Globus pallidus (tissue), 1 donor: Measurements from ENCODE around the gene CDH19.

ENCODE experiments used
- DNase-seq: peaks from one replicate; pipeline ENCODE4 v3.0.0-alpha.2; 2015; ENCODE audit warnings: low spot score

Gene CDH19

DNA sequence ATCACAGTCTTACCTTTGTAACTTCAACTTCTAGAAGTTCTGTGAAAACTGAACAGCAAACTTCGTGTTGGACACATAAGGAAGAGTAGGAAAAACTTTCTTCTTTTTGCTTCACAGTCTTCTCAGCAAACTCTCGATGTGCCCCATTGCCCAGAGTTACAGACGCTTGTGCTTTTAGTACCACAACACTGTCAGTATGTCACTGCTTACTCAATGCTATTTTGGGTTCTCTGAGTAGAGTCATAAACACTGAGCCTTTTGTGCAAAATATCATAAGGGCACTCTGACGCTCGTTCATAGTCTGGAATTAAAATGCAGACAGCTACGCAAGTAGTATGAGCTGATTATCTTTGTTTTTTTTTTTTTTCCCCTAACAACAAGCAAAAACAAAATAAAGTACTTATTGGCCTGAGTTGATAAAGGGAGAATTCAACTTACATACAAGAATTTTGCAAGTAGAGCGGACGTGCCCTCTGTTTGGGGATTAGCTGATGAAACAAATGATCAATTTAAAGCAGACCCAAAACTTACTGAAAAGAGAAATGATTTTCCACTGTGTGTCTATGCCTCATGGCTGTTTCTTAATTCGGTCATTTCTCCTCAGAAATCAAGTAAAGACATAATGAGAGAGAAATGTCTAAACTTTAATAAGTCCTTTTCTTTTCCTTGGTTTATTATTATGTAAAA is at the start of gene CDH19:
Gene CDH19 (minus strand): TSS at position 150 of the 687 bp plus-strand sequence. CDS start 31,886 bp downstream, outside the sequence.
- peak; percentile 93 for DNase-seq

GRCh38 chr18:66647671-66648070 is 43.8 kb upstream of the CDH19 start:
- no peak for DNase-seq

GRCh38 chr18:66646609-66647008 is 42.7 kb upstream of the CDH19 start:
- DNase-seq, result no peak

DNA sequence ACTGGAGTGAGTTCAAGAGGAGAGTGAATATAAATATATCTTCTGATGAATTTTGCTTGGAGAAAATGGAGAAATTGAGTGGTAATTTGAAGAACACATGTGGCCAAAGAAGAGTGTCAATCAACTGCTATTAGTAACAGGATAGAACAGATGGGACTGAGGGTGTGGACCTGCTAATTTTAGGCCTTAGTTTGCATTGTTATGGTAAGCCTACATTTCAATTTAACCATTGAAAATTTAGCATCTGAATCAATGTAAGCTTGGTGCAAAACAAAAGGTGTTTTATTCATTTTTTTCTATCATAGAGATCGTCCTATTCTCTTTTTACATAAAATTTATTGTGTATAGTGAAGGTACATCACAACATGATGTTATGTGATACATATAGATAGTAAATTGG is 42.1 kb upstream of the CDH19 start:
- DNase-seq, result no peak

GRCh38 chr18:66641056-66641455 is 37.2 kb upstream of the CDH19 start:
- no peak for DNase-seq

DNA sequence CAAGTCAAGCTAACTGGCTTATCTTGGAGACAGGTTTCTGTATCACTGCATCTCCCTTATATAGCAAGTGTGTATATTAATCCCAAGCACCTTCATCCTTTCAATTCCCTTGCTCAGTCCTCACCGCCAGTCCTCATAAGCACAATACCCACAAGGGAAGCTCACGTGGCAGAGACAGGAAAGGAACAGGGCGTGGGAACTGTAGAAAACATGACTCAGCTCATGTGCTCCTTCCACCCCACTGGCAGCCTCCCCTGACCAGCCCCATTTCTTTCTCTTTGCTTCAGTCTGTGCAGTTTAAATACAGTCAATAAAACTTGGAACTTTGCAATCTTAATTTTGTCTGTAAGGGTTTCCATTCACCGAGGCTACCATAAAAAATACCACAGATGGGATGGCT is 36.5 kb upstream of the CDH19 start:
- DNase-seq, result no peak

GRCh38 chr18:66638856-66639629 is 35.2 kb upstream of the CDH19 start:
- DNase-seq, result no peak

GRCh38 chr18:66635342-66635741 is 31.5 kb upstream of the CDH19 start:
- no peak for DNase-seq

- DNase-seq, result no peak
Measured at GRCh38 chr18:66632756-66633155, 28.9 kb upstream of the CDH19 start.

- no peak for DNase-seq
Measured at GRCh38 chr18:66630831-66631230, 26.9 kb upstream of the CDH19 start.

DNA sequence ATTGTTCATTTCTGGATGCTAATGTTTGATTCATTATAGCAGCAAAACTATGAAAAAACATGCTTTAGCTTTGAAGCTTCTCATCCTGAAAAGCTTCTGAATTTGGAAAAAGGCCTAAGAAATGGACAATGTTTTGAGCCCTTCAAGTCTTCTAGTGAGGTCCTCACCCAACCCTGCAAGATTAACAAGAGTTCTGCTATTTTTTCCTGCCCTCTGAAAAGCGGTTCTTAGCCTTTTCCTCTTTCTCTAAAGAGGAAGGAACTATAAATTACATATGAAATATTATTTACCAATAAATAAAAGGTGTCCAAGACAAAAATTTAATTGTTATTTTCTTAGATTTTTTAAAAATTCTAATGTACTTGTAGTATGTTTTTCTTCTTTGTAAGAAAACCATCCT is 19.9 kb upstream of the CDH19 start:
- DNase-seq, result no peak

DNA sequence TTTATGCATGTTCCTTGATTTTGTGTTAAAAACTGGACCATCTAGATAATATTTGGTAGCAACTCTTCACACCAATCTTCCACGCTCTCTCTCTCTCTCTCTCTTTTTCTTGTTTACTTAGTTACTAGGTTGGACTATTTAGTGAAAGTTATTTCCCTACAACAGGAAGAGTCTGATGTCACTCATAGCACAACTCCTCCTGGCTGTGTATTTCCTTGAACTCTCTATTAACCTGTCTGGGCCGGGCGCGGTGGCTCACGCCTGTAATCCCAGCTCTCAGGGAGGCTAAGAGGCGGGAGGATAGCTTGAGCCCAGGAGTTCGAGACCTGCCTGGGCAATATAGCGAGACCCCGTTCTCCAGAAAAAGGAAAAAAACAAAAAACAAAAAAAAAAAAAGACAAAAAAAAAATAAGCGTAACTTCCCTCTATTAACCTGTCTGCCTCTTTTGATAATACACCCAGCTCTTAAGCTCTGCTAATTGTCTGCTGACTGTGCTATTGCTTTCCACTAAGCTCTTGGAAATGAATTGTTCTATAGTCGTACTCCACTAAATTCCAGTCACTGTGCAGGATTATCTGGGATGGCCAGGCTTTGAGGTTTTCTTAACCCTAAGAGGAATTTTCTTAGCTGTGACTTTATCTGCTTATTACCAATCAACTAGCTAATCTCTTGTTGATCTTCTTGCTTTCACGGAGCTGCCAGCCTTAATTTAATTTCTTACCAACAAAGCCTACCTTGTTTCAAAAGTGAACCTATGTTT is 18.1 kb upstream of the CDH19 start:
- no peak for DNase-seq

DNA sequence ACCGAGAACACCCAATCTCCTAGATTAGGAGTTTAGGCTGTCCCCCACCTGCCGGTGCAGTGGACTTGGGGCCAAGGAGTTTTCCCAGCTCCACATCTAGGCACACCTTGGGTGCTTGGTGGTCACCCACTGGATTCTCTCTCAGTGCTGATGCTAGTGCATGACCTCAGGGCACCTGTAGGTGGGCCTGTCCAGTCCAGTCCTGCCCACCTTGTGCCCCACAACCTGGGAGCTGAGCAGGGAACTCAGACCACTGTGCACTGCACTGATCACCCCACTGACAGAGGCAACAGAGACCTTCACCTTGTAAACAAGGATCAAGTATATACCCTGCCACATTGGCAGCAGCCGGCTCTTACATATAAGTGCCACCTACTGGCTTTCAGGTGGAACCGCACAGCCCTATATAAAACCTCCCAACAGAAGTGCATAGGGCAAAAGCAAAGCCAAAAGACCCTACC is 12.7 kb upstream of the CDH19 start:
- DNase-seq, result peak; percentile 59

GRCh38 chr18:66615176-66615575 is 11.3 kb upstream of the CDH19 start:
- no peak for DNase-seq

GRCh38 chr18:66607632-66608031 is 3.7 kb upstream of the CDH19 start:
- no peak for DNase-seq

- DNase-seq, result no peak
Measured at GRCh38 chr18:66601649-66602048, 2.2 kb downstream of the CDH19 start.

- DNase-seq, result no peak
Measured at GRCh38 chr18:66599190-66599589, 4.7 kb downstream of the CDH19 start.

DNA sequence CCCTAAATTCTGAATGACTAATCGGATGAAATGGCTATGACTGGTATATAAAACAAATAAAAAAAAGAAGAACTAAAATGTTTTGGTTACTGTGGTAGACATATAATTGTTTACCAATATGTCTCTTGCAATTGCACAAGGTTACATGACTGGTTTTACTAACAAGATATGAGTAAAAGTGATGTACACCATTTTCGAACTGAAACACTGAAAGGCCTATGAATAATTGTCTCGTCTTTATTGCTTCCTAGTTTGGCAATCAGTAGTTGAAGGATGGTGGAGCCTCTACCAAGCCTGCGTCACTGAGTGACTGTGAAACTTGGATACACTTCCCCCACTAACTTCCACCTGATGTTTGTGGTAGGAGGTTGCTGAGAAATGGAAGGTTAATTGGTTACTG is 16.5 kb downstream of the CDH19 start:
- no peak for DNase-seq

- DNase-seq, result no peak
Measured at GRCh38 chr18:66582211-66582610, 21.7 kb downstream of the CDH19 start.

DNA sequence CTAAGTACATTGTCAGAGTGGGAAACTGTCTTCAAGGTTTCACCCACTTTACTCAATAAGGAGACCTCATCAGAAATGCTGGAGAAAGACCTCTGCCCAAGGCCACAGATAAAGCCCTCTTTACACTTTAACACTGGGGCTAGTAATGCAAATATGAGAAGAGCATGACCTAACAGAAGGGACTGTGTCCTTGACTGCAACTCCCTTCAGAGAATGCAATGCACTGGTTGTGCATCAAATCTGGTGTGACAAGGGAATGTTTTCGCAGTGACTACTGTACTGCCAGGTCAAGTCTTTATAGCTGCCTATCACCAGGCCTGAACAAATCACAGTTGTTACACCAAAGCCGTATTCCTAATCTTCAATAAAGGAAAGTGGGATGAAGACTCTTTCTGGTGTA is 28.6 kb downstream of the CDH19 start:
- peak; percentile 56 for DNase-seq

DNA sequence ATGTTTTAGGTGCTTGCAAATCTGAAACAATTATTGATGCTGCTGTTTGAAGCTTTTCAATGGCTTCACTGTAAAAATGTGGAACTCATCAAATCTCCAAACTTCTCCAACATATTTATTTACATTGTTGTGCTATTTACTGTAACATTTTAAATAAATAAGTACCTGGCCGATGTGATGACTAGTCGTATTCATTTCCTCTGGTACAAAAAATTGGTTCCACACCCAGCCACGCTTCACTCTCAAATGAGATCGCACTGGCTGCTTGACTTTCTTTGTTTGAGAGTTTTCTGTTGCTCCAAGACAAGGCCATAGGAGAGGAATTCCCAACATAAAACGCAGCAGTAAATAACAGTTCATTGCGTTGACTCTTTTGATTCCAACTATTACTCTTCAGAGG is 32.0 kb downstream of the CDH19 start:
- DNase-seq, result peak; percentile 69

DNA sequence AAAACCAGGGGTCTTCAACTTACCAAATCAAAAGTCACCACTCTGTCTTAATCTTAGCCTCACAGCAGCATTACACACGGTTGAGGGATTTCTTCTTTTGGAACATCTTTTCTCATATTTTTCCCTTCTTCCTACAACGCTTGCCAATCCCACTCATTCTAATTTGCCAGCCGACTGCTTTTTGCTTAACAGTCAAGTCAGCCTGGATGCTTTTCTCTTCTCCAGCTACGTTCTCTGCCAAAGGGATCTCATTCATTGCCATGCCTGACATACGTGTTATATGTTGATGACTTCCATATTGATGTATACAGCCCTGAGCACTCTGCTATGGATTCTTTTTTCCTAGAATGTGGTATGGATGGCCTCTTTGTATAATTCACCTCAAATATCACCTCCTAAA is 37.3 kb downstream of the CDH19 start:
- DNase-seq, result no peak

DNA sequence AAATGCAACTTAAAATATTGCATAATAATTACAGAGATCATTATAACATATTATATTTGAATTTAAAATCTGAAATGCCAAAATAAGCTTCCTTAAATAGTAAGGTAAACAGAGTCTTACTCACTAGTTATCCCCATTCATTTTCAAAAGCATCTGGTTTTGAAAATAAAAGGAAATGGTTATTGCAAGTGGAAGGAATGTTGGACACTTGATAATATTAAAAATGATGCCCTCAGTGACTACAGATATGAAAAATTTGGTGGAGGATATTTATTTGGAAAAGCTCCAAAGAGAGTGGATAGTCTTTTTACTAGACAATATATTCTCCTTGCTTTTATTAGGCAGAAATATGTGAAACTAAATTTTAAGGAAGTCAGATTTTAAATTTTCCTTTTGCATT is 39.7 kb downstream of the CDH19 start:
- no peak for DNase-seq
